T-cell (primary cell): ENCODE data around the gene LAPTM5. TPM values are rescaled to one million over a fixed set of nuclear protein-coding genes. Genes with fewer than 3 reads are reported as not detected.

Experiments
- ATAC-seq, 4 experiments: fragments of 200-7000 bp in 3 of 4; fragments of 150-1000 bp in 1 of 4; cut with Tn5 transposase; replicated peaks in 1 of 4; 1 replicate in 3 of 4; 2 replicates in 1 of 4; pipeline ENCODE4 v1.10.0; 2021; ENCODE audit warnings: moderate library complexity in 3 of 4, mild to moderate bottlenecking in 2 of 4, moderate number of reproducible peaks in 1 of 4
- CTCF ChIA-PET, 2 donors: fragments of 300-600 bp; sonication (Branson Sonifier 250); formaldehyde crosslinking; loops; one replicate each; lab custom pipeline; 2022; ENCODE audit warnings: antibody characterized with exemption in 2 of 2; lab: Charles Lee
- POLR2A ChIA-PET, 2 donors: fragments of 300-600 bp; sonication (Branson Sonifier 250); formaldehyde crosslinking; loops; one replicate each; lab custom pipeline; 2022; ENCODE audit warnings: antibody characterized with exemption in 2 of 2; lab: Charles Lee
- DNase-seq, 35 experiments: peaks; one replicate each; pipeline versions ENCODE4 v3.0.0 to v3.0.0-alpha.2; 2013 to 2023
- H3K27ac ChIP-seq: one replicate; pipeline ENCODE4 v1.5.1; 2013; ENCODE audit warnings: low read length
- H3K27me3 ChIP-seq, 2 experiments: replicated peaks in 1 of 2; 1 replicate in 1 of 2; 2 replicates in 1 of 2; pipeline versions ENCODE4 v1.6.1 to v1.7.0; 2013; ENCODE audit warnings: low read length in 1 of 2, mixed read lengths in 1 of 2; ENCODE audit not compliant: control insufficient read depth in 2 of 2, insufficient read depth in 2 of 2; ENCODE audit errors: extremely low read depth in 1 of 2
- H3K36me3 ChIP-seq, 2 donors: 1 replicate in 1 of 2; 2 replicates in 1 of 2; pipeline versions ENCODE4 v1.6.1 to v1.7.0; 2013; ENCODE audit warnings: low read length in 1 of 2; ENCODE audit not compliant: control insufficient read depth in 2 of 2, insufficient read depth in 1 of 2; ENCODE audit errors: extremely low read depth in 1 of 2
- H3K4me1 ChIP-seq, 2 experiments: 1 replicate in 1 of 2; 2 replicates in 1 of 2; pipeline versions ENCODE4 v1.6.1 to v1.7.0; 2013; ENCODE audit warnings: low read length in 2 of 2, mixed read lengths in 1 of 2; ENCODE audit not compliant: insufficient read depth in 2 of 2, control insufficient read depth in 1 of 2; ENCODE audit errors: extremely low read depth in 1 of 2
- H3K4me3 ChIP-seq, 2 donors: 1 replicate in 1 of 2; 2 replicates in 1 of 2; pipeline versions ENCODE4 v1.5.1 to v1.7.0; 2013; ENCODE audit warnings: mild to moderate bottlenecking in 2 of 2, low read length in 1 of 2, moderate library complexity in 1 of 2; ENCODE audit not compliant: control insufficient read depth in 1 of 2; ENCODE audit errors: extremely low read depth in 1 of 2
- H3K9me3 ChIP-seq: 2 replicates; pipeline ENCODE4 v1.7.0; 2013
- H3K27ac Mint-ChIP-seq, 2 donors: one replicate each; pipeline ENCODE4 v1.8.0; 2020 to 2021; ENCODE audit warnings: mild to moderate bottlenecking in 2 of 2, mixed read lengths in 2 of 2
- H3K27me3 Mint-ChIP-seq, 2 donors: one replicate each; pipeline ENCODE4 v1.8.0; 2021 to 2022; ENCODE audit warnings: mixed read lengths in 2 of 2
- H3K36me3 Mint-ChIP-seq: one replicate; pipeline ENCODE4 v1.8.0; 2021; ENCODE audit warnings: mixed read lengths
- H3K4me1 Mint-ChIP-seq, 3 donors: one replicate each; pipeline ENCODE4 v1.8.0; 2020 to 2022; ENCODE audit warnings: mixed read lengths in 3 of 3, mild to moderate bottlenecking in 1 of 3
- H3K4me3 Mint-ChIP-seq, 3 donors: one replicate each; pipeline ENCODE4 v1.8.0; 2020 to 2022; ENCODE audit warnings: mild to moderate bottlenecking in 3 of 3, mixed read lengths in 3 of 3, moderate library complexity in 3 of 3
- H3K9me3 Mint-ChIP-seq, 3 donors: one replicate each; pipeline ENCODE4 v1.8.0; 2020 to 2022; ENCODE audit warnings: mixed read lengths in 3 of 3
- WGBS: methylation state at CpG from one replicate; pipeline ENCODE4 v1.1.5; 2013; ENCODE audit warnings: missing lambda C conversion rate; ENCODE audit not compliant: insufficient coverage; 5-methylcytosine and 5-hydroxymethylcytosine counted together
- total RNA-seq, 35 experiments: library from RNA in 6 of 35; stranded (reverse) in 6 of 35; fragments of 120-200 nt in 1 of 35; gene quantifications; one replicate each; pipeline versions ENCODE4 v1.2.1 to v1.2.4 and lab custom pipeline; 2013 to 2026

Gene LAPTM5
- total RNA-seq, 5 donors from 2014 or later (not counting 1 experiment from before 2014, with no cell fraction given): 529 to 586 (median 559) TPM

DNA sequence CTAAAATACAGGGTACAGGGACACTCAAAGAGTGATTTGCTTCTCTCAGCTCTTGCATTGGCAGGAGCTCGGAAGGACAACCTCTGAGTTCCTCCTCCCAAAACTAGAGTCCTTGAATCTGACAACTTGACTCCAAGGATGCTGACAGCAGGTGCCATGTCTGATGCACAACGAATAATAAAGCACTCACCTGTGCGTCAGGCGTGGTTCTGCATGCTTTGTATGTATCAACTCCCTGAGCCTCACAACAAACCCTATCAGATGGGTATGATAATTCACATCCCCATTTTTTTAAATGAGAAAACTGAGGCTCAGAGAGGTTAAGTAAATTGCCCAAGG is 1.4 kb downstream of the LAPTM5 start:
- Mint-ChIP-seq H3K36me3 (peaks cover 25% of the 10 kb centered on the region), H3K9me3 (no peaks in the 10 kb centered on the region), H3K27me3 (no peaks in the 10 kb centered on the region), H3K4me1 (peaks cover 77 to 94% (median 87%) of the 10 kb centered on the region in 3 donors), H3K27ac (peak overlapping the region; percentile 96 to 98), H3K4me3 (peak overlapping the region; percentile 98 to 100 (median 99))
- POLR2A ChIA-PET: interaction anchor here (1.9 to 3.4 kb wide), 3 partner anchors 10 to 12 kb away, joined by 5 to 27 read pairs (median 20); no protein-coding TSS in a partner anchor
- DNase-seq (peak in 2 of 35 experiments; percentile 15 to 65), ATAC-seq (peak; percentile 4 to 27 (median 4))
- peaks cover 0 to 12% of the 10 kb centered on the region in 2 donors for H3K36me3 ChIP-seq
- WGBS: 0% methylated on average over 1 of the region's 4 CpGs
- CTCF ChIA-PET: interaction anchor here in 1 of 2 donors (1.1 to 1.5 kb wide), 3 partner anchors 13 to 37 kb away, joined by 3 to 8 read pairs (median 6); no protein-coding TSS in a partner anchor
- H3K27me3 ChIP-seq: no peaks in the 10 kb centered on the region
- H3K9me3 ChIP-seq: no peaks in the 10 kb centered on the region
- H3K27ac ChIP-seq: peak overlapping the region; percentile 79
- H3K4me1 ChIP-seq: peaks cover 64 to 87% of the 10 kb centered on the region in 2 experiments
- H3K4me3 ChIP-seq: peak overlapping the region; percentile 72 to 94

DNA sequence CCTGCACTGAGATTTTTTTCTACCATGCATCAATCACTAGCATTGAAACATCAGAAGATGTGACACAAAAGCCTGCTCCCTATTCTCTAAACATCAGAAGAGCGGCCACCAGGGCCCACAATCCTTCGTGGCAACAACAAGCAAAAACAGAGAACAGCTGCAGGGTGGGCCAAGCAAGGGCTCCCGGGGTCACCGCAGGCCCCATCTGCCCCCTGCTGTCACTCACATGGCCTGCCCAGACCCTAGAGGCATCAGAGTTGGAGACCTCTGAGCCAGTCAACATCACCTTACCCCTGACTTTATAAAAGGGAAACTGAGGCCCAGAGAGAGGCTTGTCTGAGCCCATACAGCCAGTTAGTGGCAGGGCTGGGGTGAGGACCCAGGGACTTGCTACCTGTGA is 1.8 kb downstream of the LAPTM5 start:
- POLR2A ChIA-PET: interaction anchor here (1.9 to 3.4 kb wide), 3 partner anchors 10 to 12 kb away, joined by 5 to 27 read pairs (median 20); no protein-coding TSS in a partner anchor
- Mint-ChIP-seq H3K36me3 (peaks cover 25% of the 10 kb centered on the region), H3K9me3 (no peaks in the 10 kb centered on the region)

DNA sequence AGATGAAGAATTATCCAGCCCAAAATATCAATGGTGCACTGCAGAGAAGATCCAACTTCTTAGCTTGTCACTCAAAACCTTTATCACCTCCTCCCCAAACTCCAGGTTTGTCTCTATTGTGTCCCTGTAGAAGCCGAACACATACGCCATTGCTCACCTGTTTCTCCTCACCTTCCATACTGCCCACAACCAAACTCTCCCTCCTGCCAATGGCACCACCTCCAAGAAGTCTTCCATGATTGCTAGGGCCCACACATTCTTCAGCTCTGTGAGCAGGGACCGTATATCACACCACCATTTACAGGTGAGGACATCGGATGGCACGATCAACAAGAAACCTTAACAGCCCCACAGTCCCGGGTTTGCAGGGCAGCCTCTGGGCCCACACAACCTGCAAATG is 2.2 kb downstream of the LAPTM5 start:
- WGBS: 24% methylated on average over 6 of the region's 6 CpGs
- Histone ChIP-seq H3K36me3 (peaks cover 0 to 12% of the 10 kb centered on the region in 2 donors), H3K27ac (peak overlapping the region; percentile 79), H3K27me3 (no peaks in the 10 kb centered on the region), H3K4me1 (peaks cover 66 to 87% of the 10 kb centered on the region in 2 experiments), H3K9me3 (no peaks in the 10 kb centered on the region), H3K4me3 (peak overlapping the region; percentile 72 to 94)
- no peaks in the 10 kb centered on the region for H3K9me3 Mint-ChIP-seq
- no peak for ATAC-seq
- CTCF ChIA-PET: interaction anchor here in 1 of 2 donors (0.8 to 1.6 kb wide), 3 partner anchors 12 to 149 kb away, joined by 3 to 5 read pairs (median 3); no protein-coding TSS in a partner anchor
- no peak for DNase-seq
- peaks cover 25% of the 10 kb centered on the region for H3K36me3 Mint-ChIP-seq
- POLR2A ChIA-PET: interaction anchor here (1.9 to 3.4 kb wide), 3 partner anchors 9 to 11 kb away, joined by 5 to 21 read pairs (median 20); no protein-coding TSS in a partner anchor
- H3K4me3 Mint-ChIP-seq: peak overlapping the region; percentile 98 to 100 (median 99)
- no peaks in the 10 kb centered on the region for H3K27me3 Mint-ChIP-seq
- H3K27ac Mint-ChIP-seq: peak overlapping the region; percentile 96 to 98
- H3K4me1 Mint-ChIP-seq: peaks cover 77 to 94% (median 87%) of the 10 kb centered on the region in 3 donors

More for the DNA sequence above, 1.8 kb downstream of the LAPTM5 start:
- Histone ChIP-seq H3K27me3 (no peaks in the 10 kb centered on the region), H3K4me3 (peak overlapping the region; percentile 72 to 94), H3K36me3 (peaks cover 0 to 12% of the 10 kb centered on the region in 2 donors), H3K9me3 (no peaks in the 10 kb centered on the region), H3K4me1 (peaks cover 66 to 87% of the 10 kb centered on the region in 2 experiments), H3K27ac (peak overlapping the region; percentile 79)
- no peak for DNase-seq
- Mint-ChIP-seq H3K27ac (peak overlapping the region; percentile 96 to 98), H3K4me3 (peak overlapping the region; percentile 98 to 100 (median 99)), H3K27me3 (no peaks in the 10 kb centered on the region), H3K4me1 (peaks cover 77 to 94% (median 87%) of the 10 kb centered on the region in 3 donors)
- CTCF ChIA-PET: interaction anchor here in 1 of 2 donors (0.8 to 1.5 kb wide), 3 partner anchors 12 to 35 kb away, joined by 3 to 8 read pairs (median 3); no protein-coding TSS in a partner anchor
- WGBS: no CpG with 5 or more reads among the region's 4 CpGs
- no peak for ATAC-seq

DNA sequence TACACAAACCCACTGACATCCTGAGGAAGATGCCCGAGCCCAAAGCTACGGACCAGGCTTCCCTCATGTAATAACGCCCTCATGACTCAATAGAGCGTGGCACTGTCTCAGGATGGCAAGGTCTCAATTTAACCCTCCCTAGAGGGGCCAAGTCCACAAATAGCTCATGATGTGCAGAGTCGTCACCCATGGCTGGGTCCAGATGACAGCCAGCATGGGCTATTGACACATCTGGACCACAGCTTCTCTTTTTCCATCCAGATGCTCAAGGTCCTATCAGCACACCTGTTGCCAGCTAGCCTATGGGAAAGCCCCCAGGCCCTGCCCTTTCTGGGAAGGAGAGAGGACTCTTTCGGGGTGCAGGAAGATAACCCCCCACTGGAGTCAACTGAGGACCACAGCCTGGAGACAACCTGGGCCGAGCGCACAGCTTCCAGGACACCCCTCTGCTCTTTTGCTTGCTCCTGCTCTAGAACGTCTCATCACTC is 2.8 kb downstream of the LAPTM5 start:
- H3K36me3 Mint-ChIP-seq: peaks cover 25% of the 10 kb centered on the region
- POLR2A ChIA-PET: interaction anchor here (0.6 to 3.4 kb wide), 5 partner anchors 9 to 34 kb away, joined by 4 to 21 read pairs (median 5); no protein-coding TSS in a partner anchor
- Histone ChIP-seq H3K27me3 (no peaks in the 10 kb centered on the region), H3K9me3 (no peaks in the 10 kb centered on the region), H3K4me1 (peaks cover 66 to 87% of the 10 kb centered on the region in 2 experiments), H3K36me3 (peaks cover 0 to 12% of the 10 kb centered on the region in 2 donors), H3K4me3 (peak overlapping the region; percentile 72 to 94), H3K27ac (peak overlapping the region; percentile 79)
- CTCF ChIA-PET: interaction anchor here in 1 of 2 donors (0.8 to 1.8 kb wide), 7 partner anchors 11 to 150 kb away, joined by 3 to 10 read pairs (median 4); no protein-coding TSS in a partner anchor
- WGBS: 17% methylated on average over 8 of the region's 9 CpGs
- H3K27ac Mint-ChIP-seq: peak overlapping the region; percentile 96 to 98
- DNase-seq (peak in 1 of 35 experiments; percentile 42), ATAC-seq (no peak)
- peak overlapping the region; percentile 98 to 100 (median 99) for H3K4me3 Mint-ChIP-seq
- no peaks in the 10 kb centered on the region for H3K9me3 Mint-ChIP-seq
- H3K27me3 Mint-ChIP-seq: no peaks in the 10 kb centered on the region
- peaks cover 77 to 94% (median 87%) of the 10 kb centered on the region in 3 donors for H3K4me1 Mint-ChIP-seq

DNA sequence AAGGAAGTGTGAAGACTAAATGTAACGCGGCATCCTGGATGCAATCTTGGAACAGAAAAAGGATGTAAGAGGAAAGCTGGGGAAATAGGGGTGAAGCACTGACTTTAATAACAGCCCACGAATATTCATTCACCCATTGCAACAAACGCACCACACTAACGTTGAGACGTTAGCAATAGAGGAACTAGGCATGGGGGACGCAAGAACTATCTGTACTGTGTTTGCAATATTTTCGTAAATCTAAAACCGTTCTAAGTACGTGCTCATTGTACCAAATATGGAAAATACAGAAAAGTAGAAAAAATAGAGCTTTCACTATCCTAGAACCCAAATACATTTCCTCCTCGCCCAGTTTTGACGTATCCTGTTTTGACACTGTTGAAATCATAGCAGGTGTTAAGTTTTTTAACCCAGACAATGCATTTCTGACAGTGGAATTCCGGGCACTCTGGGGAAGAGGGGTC is 3.9 kb downstream of the LAPTM5 start:
- CTCF ChIA-PET: interaction anchor here in 1 of 2 donors (0.6 to 1.8 kb wide), 5 partner anchors 10 to 35 kb away, joined by 3 to 10 read pairs (median 5); no protein-coding TSS in a partner anchor
- DNase-seq: peak in 4 of 35 experiments; percentile 37 to 55 (median 47)
- Histone ChIP-seq H3K36me3 (peaks cover 0 to 15% of the 10 kb centered on the region in 2 donors), H3K9me3 (no peaks in the 10 kb centered on the region), H3K27ac (peak overlapping the region; percentile 79), H3K4me1 (peaks cover 64 to 87% of the 10 kb centered on the region in 2 experiments), H3K4me3 (peak overlapping the region; percentile 72 to 94), H3K27me3 (no peaks in the 10 kb centered on the region)
- no CpG with 5 or more reads among the region's 13 CpGs for WGBS
- POLR2A ChIA-PET: interaction anchor here (0.5 to 3.4 kb wide), 5 partner anchors 10 to 1638 kb away, joined by 3 to 21 read pairs (median 4); no protein-coding TSS in a partner anchor
- peaks cover 77 to 94% (median 87%) of the 10 kb centered on the region in 3 donors for H3K4me1 Mint-ChIP-seq
- peak overlapping the region; percentile 96 to 98 for H3K27ac Mint-ChIP-seq
- peak; percentile 5 to 23 (median 6) for ATAC-seq
- peaks cover 29% of the 10 kb centered on the region for H3K36me3 Mint-ChIP-seq
- no peaks in the 10 kb centered on the region for H3K9me3 Mint-ChIP-seq
- peak overlapping the region; percentile 98 to 100 (median 99) for H3K4me3 Mint-ChIP-seq
- H3K27me3 Mint-ChIP-seq: no peaks in the 10 kb centered on the region

DNA sequence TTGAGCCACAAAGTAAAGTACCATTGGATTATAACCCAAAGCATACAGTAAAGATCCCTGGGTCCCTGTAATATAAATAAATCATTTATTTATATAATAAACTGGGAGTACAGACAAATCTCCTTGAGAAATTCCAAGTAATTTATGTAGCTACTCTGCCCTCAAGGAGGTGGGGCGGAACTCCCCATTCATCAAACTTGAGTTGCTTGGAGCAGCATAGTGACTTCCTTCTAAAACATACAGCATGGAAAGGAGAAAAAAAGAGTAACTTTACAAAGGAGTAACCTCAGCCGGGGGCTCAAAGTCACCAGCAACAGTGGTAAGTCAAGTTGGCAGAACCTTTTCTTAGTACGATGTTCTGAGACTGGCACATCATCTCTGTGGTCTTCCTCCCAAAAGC is 4.5 kb downstream of the LAPTM5 start:
- peaks cover 63 to 87% of the 10 kb centered on the region in 2 experiments for H3K4me1 ChIP-seq
- ChIA-PET CTCF (interaction anchor here in 1 of 2 donors (0.6 to 1.8 kb wide), 3 partner anchors 9 to 26 kb away, joined by 3 to 10 read pairs (median 10); no protein-coding TSS in a partner anchor), POLR2A (interaction anchor here (0.5 to 3.4 kb wide), 6 partner anchors 9 to 256 kb away, joined by 3 to 21 read pairs (median 4); no protein-coding TSS in a partner anchor)
- H3K36me3 Mint-ChIP-seq: peaks cover 34% of the 10 kb centered on the region
- H3K27me3 ChIP-seq: no peaks in the 10 kb centered on the region
- no peaks in the 10 kb centered on the region for H3K9me3 ChIP-seq
- H3K27ac ChIP-seq: peak overlapping the region; percentile 79
- no peak for ATAC-seq
- peaks cover 77 to 94% (median 87%) of the 10 kb centered on the region in 3 donors for H3K4me1 Mint-ChIP-seq
- no peak for DNase-seq
- peak overlapping the region; percentile 96 to 98 for H3K27ac Mint-ChIP-seq
- no CpG with 5 or more reads among the region's 3 CpGs for WGBS
- no peaks in the 10 kb centered on the region for H3K27me3 Mint-ChIP-seq
- peak overlapping the region; percentile 72 to 94 for H3K4me3 ChIP-seq
- peaks cover 0 to 19% of the 10 kb centered on the region in 2 donors for H3K36me3 ChIP-seq
- H3K4me3 Mint-ChIP-seq: peak overlapping the region; percentile 98 to 100 (median 99)
- no peaks in the 10 kb centered on the region for H3K9me3 Mint-ChIP-seq
